Stimulated activated CD8-positive, alpha-beta memory T cell treated with anti-CD3 and anti-CD28 coated beads, Interleukin-7, amount 100 ng/mL, for 1 hour (primary cell): ENCODE data around the gene ATG2A.
A peak's percentile ranks its signal among the peaks of the same experiment; 100 is the strongest.

ENCODE experiments used
- DNase-seq, 2 donors: peaks; one replicate each; pipeline ENCODE4 v3.0.0-alpha.2; 2020; ENCODE audit warnings: low read depth in 2 of 2

Gene ATG2A

DNA sequence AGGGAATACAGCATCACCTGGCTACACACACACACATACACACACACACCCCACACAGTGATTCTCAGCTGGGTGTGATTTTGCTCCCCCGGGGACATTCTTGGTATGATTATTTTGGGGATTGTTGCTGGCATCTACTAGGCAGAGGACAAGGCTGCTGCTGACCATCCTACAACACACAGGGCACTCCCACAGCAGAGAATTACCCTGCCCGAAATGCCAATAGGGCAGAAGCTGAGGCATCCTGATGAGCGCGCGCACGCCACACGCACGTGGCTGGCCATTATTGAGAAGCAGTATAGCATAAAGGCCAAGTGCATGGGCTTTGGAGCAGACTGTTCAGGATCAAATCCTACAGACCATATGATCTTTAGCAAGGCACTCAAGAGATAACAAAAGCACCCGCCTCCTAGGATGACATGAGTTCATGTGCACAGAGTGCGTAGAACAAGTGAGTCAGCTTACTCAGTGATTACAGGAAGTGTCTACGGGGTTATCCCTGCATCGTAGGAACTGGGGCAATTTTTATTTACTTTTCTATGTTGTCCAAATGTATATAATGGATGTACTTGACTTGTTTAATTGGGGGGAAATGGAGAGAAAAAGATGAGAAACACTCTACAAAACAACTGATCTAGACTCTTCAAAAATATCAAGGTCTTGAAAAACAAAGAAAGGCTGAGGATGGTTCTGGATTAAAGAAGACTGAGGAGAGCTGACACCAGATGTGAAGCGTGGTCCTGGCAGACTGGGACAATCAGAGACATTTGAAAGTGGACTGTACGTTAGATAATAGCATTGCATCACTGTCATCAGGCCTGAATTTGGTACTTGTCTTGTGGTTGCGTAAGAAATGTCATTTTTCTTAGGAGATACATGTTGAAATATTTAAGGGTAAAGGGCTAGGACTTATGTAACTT is 31.4 kb downstream of the ATG2A start:
- no peak for DNase-seq

DNA sequence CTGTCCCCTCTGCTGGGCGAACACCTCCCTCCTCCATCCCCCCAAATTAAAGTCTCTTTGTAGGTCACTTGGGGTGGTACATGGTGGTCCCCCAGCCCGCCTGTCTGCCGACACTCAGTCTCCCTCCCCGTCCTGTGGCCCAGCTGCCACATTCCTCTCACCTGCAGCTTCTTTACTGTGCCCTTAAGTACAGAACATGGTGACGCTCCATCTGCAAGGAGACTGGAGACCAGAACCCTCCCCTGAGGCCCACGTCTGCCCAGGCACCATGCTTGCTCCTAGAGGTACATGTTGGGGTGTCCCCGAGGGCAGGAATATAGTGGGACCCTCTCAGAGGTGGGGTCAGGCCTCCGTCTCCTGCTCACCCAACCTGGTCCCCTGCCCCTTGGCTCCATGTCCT is 33.0 kb downstream of the ATG2A start:
- no peak for DNase-seq

DNA sequence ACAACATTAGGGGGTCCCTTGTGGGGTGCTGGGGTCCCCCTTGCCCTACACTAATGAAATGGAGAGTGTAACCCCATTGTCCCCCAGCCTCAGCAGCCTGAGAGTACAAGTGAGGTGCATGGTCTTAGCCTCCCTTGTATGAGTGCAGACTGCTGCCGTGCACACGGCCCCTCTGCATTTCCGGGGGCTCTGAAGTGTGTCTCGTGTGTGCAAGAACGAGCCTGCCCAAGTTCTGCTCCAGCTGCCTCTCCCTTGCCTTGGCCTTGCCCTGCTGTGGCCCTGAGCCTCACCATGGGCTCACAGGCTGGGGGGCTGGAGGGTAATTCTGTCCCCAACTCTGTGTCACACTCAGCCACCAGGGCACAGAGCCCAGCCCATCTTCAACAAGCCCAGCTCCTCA is 33.4 kb downstream of the ATG2A start:
- DNase-seq = no peak

DNA sequence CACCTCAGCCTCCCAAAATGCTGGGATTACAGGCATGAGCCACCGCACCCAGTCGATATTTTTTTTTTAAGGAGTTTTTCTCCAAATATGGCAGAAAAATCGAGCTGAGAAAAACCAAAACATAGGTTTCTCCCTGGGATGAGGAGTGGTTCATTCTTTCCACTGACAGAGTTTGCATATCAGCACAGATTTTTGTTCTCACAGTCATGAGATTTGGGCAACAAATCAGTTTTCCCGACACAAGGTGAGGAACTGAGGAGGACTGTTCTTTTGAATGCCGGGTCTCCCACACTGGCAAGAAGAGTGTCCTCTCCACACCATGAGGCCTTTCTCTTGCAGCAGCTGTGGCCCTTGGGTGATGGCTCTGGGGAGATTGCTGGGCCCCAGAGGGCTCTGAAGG is 34.8 kb downstream of the ATG2A start:
- no peak for DNase-seq

DNA sequence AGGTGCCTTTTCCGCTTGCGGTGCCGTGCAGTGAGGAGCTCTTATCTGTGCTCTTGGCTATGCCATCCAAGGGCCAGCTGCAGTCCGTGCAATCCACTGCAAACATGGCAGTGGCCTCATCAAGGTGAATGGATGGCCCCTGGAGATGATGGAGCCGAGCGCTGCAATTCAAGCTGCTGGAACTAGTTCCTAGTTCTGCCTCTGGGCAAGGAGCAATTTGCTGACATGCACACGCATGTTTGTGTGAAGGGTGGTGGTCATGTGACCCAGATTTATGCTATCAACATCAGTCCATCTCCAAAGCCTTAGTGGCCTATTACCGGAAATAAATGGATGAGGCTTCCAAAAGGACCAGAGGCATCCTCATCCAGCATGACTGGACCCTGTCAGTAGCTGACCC is 35.5 kb downstream of the ATG2A start:
- DNase-seq = no peak

DNA sequence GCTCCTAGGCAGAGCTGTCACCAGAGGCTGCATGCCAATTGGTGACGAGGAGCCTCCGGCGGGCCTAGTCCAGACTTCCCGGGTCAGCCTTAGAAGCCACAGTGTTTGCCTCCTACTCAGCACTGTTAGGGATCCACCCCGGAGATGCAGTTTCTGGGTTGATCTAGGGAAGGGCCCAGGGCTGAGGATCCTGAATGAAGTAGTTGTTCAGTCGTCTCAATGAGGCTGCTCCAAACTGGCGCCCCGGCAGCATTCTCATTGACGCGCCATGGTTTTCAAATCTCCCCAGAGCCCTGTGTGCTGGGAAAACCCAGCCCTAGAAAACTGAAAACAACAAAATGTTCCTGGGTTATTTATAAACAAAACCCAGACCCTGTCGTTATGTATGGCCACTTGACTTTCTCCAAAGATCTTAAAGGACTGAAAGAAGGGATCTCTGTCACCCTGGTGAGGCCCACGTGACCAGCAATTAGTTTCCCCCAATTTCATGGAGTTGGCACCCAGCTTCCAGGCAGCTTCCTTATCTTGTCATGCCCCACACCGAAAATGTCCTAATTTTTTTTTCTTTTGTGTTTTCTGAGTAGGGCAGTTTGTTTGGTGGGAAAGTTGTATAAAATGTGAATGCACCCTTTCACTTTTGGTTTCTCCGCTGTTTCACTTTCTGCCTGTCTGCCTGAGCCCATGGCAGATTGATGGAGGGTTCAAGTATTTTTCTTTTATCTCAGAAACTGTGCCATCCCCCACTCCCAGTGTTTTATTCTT is 36.6 kb downstream of the ATG2A start:
- DNase-seq = no peak

DNA sequence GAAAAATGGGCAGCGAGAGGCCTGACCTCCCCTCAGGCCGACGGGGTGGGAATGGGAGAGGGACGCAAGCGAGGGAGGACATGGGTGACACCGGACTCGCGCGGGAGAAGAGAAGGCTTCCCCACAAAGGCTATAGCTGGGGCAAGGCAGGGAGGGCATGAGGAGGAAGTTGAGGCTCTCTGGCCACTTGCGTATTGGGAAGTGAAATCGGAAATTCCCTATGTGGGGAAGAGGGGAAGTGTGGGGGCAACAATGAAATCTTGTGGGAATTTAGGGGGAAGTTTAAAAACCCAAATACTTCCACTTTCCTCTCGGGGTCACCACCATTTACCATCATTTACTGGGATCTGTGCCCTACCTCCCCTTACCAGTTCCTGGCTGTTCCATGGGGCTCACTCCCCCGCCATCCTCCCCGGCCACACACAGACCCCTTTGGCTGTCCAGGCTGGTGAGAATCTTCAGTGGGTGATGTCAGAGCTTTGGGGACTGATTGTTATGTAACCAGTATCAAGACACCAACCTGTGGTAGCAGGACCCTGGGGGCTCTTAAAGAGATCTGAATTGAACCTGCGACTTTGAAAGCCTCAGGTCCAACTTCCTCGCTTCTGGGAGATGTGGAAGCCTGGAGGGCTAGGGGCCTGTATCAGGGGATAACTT is 37.6 kb downstream of the ATG2A start:
- DNase-seq = no peak

DNA sequence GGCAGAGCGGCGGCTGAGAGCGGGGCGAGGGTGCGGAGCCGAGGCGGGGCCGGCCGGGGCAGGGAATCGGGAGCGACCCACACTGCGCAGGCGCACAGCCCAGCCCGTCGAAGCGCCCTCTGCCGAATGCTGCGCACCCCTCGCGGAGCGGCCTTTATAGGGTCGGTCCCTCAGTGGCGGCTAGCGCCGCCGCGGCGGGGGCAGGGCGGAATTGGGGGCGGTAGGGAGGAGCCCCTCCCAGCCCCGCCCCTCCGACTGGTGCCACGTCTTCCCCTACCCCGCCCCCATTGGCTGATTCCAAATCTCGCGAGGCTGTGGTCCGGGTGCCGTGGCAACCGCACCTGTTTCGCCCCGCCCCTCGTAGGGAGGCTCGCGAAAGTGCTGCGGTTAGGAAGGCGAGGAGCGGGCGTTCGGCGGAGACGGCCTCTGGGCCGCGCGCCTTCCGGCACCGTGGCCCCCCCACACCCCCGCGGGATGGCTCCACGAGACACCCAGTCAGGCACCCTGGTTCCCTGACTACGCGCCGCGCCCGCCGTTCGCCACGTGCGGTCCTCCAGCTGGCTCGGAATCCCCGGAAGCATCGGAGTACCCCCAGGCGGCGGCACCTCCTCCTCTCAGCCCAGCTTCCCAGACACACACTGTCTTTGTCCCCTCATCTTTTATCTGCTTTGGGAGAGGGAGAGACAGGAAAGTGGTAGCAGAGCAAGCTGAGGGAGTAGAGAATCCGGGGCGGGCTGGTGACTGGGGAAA is 38.3 kb downstream of the ATG2A start, which contains the start of gene EHD1:
Gene EHD1 (minus strand): TSS at position 128 of the 750 bp plus-strand sequence. CDS start 157 bp downstream, outside the sequence.
- DNase-seq = peak; percentile 99

DNA sequence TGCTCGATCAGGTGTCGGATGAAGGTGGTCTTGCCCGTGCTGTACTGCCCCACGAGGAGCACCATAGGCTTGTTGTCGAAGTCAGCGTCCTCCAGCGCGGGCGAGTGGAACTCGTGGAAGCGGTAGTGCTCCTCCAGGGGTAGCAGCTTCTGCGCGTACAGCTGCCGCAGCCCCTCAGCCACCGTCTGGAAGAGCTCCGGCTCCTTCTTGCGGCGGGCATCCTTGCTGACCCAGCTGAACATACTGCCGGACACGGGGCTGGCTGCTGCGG is 38.9 kb downstream of the ATG2A start:
- DNase-seq = no peak

DNA sequence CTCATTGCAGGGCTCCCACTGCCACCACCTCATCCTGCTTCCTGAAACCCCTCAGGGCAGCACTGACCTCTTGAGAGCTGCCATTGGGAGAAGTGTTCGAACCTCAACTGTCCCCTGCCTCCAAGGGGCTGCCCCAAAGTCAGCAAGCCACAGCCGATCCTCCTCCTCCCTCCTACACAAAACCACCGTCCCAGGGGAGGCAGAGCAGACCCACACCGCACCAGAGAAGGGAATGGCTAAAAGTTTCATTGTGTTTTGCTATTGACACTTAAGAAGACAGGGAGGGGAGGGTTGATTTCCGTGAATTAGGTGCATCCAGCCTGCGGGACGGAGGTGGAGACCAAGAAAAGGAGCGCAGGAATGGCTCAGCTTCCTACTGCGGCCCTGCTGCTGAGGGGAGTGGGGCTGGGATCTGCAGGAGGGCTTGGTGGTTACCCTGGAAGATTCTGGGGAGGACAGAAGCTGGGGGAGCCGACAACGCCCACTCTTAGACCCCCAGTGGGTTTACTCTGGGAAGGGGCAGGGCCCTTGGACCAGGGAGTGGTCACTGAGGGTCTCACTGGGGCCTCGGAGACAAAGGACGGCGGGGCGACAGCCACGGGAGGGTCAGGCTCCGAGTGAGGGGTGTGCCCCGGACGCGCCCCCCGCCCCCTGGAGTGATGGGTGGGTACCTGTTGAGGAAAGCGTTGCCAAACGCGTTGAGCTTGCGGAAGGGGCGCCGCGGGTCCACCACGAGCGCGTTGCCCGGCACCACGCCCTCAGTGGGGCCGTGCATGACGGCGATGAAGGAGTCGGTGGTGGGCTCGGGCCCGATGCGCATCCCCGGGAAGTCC is 39.4 kb downstream of the ATG2A start:
- DNase-seq = no peak

DNA sequence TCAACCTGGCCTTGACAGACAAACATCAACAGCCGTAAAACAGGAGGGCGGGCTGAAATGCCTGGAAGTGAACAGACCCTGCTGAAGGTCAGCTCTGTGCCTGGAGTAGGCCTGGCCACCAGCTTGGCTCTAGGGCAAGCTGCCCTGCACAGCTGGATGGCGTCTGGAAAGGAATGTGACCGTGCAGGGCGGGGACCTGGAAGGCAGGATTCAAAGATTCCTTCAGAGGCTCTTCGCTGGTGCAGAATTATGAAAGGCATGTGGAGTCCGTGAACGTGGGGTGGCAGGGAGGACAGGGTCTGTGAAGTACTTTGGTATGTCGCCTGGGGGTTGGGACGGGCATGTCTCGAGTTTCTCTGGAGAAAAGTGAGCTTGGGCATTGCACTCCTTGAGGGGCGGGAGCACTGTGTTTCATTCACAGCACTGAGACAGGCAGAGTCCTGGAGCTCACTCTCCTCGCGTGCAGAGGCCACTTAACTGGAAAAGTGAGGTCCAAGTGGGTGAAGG is 40.1 kb downstream of the ATG2A start:
- DNase-seq = no peak

DNA sequence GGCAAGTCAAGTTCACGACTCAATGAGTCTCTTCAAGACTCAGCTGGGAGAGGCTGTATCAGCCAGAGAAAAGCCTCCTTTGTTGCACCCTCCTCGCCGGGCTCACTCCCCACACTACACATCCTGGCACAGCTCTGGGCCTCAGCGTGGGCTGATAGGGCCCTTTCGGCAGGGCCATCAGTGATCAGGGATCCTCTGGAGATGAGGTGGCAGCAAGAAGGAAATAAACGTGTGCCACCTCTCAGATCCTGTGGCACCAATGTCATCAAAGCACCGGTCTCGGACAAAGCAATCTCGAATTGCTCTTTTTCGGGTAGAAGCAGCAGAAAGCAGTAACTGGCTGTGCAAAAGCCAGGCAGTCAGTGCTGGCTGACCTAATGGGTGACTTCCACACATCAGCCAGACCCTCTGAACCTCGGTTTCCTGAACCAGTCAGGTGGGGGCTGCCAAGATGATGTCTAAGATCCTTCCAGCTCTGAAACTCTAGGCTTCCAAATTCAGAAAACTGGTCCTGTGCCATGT is 40.7 kb downstream of the ATG2A start:
- no peak for DNase-seq

DNA sequence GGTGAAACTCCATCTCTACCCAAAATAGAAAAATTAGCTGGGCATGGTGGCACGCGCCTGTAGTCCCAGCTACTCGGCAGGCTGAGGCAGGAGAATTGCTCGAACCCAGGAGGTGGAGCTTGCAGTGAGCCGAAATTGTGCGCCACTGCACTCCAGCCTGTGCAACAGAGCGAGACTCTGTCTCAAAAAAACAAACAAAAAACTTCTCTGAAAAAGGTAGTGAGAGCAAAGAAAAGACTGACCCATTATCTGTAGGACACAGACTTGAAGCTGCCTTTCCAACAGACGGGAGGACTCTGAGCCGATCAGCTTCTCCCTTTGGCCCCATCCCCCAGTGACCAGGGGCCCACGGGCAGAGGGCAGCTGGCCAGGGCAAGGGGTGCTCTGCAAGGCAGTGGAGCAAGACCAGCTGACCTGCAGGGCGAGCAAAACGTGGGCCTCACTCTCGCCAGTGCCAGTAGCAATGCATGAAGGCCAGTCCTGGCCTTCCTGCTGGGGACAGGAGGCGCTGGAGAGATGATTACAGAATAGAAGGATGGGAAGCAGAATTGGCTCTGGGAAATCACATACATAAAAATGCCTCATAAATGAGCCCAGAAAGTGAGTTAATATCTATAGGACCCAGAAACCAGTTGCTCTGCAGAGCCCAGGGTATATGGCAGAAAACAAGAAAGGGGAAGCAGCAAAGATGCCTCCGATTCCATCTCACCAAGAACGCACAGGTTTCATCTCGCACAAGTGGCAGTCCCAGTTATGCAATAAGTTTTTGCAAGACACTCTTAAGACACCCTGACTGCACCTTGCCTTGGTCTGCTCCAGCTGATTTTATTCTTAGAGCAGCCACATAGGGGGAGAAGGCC is 41.4 kb downstream of the ATG2A start:
- DNase-seq = no peak

DNA sequence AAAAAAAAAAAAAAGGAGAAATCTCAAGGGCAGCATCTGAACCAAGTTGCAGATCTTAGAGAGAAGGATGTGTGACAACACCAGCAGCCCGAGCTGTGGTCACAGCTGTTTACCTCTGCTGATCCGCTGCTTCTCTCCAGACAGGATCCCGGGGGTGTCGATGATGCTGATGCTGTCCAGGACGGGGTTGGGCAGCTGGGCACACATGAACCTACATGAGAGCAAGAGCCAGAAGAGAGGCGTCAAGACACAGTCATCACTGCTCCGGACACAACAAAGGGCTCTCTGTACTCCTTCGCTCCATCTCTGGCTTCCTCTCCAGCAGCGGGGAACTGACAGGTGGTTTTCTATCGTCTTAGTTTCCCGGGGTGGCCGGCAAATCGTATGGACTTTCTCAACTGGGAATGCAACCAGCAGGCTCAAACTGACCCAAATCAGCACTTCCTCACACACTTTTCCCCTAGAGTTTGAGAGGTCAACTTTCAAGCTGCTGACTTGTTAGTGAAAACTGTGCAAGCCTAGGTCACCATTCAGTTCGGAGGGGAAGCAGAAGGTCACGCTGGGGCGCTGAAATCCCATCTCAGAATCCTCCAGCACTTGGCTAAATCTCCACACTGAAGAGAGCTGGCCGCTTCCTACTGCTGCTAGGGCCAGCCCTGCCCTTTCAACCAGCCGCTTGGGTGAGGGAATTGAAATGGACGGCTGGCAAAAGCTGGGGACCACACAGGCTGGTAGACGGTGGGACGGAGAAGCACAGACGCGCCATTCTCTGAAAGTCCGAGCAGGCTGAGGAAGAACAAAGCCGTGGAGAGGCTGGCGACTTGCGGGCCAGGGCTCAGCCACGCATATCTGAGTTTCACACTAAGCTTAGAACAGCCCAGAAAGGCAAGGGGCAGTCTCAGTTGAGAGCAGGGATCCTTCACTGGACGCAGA is 42.4 kb downstream of the ATG2A start:
- no peak for DNase-seq

DNA sequence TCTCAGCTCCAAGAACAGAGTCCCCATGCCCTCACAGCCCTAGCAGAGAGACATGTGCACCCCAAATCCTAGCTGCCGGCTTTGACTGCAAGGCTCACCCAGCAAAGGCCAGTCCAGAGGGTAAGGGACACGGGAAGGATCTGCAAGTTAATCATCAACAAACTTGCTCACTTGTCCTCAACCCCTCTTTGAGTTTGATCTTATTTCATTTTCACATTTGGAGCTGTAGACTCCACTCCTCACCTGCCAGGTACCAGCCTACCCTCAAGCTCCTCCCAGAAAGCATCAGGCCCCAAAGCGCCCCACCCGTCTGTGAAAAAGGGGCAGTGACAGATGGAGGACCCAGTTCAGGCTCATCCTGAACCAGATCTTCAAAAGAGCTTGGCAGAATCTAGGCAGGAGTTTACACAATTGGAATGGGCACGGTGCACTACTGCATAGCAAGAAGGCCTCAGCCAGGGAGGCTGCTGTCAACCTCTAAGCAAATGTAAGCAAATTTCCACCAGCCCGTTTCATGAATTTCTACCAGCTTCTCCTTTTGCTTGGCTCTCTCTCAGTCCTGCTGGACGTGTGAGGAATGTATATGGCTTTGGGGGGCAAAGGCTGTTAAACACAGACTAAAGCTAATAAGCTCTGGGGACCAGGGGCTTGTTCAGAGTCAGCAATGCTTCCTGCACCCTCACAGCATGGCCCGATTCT is 44.1 kb downstream of the ATG2A start:
- DNase-seq = no peak

DNA sequence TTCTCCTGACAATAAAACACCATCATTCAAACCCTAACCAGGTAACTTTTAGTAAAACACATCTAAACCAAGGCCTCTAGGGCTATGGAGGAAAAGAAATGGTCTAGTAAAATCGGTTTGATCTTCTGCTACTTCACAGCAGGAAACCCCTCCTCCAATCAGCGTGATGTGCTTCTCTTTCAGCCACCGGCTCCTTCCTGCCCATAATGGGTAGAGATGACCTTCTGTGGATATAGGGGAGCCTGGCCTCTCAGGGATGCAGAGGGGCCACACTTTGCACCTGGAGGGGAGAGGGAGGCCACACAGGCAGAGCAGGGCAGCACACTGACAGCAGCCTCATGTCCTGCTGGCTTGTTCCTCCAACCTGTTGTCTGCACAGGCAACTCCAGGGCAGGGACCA is 45.5 kb downstream of the ATG2A start:
- DNase-seq = no peak

DNA sequence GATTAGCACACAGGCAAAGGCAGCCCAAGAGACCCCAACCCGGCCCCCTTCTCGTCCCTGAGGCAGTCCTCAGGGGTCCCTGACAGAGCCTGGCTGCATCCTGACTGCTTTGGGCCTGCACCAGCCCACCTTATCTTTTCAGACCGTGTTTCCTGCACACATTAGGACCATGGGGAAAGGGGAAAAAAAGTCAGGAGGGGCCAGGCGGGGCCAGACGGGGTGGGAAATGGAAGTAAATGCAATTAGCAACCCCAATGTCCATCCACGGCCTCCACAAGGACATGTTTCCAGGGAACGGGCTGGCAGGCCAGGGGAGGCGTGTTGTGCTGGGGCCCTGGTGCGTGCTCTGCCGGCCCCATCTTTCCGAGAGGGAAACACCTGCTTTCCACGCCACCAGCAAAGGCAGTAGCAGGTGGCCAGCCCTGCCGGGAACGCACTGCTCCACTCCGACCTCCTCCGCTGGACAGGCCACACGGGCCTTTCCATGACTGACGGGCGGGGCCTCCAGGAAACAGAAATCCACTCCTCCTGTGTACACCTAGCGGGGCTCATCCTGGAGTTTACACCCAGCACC is 46.0 kb downstream of the ATG2A start:
- DNase-seq = no peak
